Measurements from ENCODE around the gene FUCA1. TPM values are rescaled to one million over a fixed set of nuclear protein-coding genes. Genes with fewer than 3 reads are reported as not detected.

The FUCA1 gene
- total RNA-seq, 4 donors from 2014 or later: 30.4 to 231 (median 92.9) TPM

DNA sequence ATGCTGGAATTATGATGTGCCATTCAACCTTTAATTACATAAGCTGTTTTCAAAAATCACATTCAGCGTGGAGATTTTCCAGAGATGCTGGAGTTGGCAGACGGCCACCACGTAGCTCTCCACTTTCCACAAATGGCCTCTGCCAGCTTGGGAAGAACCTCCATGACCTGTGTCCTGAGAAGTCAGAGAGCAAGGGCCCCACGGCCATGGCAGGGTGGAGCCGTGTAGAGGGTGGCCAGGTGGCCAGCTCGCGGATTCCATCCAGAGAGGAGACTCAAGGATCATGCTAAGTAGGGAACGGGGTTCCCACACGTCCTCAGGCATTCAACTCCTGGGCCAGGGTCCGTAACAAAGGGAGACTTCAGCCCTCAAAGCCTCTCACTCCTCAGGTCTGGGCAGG, 66.2 kb downstream of the FUCA1 start:
- Histone ChIP-seq H3K4me3 (peak overlapping the region in 2 of 4 donors; percentile 84 to 86), H3K9me3 (no peaks in the 10 kb centered on the region), H3K36me3 (peaks cover 0 to under 1% (median 0%) of the 10 kb centered on the region in 4 donors), H3K4me1 (peaks cover 14 to 33% (median 25%) of the 10 kb centered on the region in 4 donors), H3K27me3 (no peaks in the 10 kb centered on the region), H3K27ac (peak overlapping the region in 3 of 4 donors; percentile 91 to 96 (median 94))
- 60 to 67% methylated on average over 1 to 10 of the region's 10 CpGs for WGBS, 2 donors (ENCODE audit: low coverage in 1 of 2)
- peak; percentile 11 for DNase-seq
- TF ChIP-seq POLR2AphosphoS5 (IDR thresholded peaks at IDR 0.05): no peak
- TF ChIP-seq, protein P1, sequence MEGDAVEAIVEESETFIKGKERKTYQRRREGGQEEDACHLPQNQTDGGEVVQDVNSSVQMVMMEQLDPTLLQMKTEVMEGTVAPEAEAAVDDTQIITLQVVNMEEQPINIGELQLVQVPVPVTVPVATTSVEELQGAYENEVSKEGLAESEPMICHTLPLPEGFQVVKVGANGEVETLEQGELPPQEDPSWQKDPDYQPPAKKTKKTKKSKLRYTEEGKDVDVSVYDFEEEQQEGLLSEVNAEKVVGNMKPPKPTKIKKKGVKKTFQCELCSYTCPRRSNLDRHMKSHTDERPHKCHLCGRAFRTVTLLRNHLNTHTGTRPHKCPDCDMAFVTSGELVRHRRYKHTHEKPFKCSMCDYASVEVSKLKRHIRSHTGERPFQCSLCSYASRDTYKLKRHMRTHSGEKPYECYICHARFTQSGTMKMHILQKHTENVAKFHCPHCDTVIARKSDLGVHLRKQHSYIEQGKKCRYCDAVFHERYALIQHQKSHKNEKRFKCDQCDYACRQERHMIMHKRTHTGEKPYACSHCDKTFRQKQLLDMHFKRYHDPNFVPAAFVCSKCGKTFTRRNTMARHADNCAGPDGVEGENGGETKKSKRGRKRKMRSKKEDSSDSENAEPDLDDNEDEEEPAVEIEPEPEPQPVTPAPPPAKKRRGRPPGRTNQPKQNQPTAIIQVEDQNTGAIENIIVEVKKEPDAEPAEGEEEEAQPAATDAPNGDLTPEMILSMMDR (IDR thresholded peaks at IDR 0.05): no peak
- TF ChIP-seq EP300 (IDR thresholded peaks at IDR 0.05; ENCODE audit: low read depth): no peak
- no peak for TF ChIP-seq POLR2A (IDR thresholded peaks at IDR 0.05)
- intact Hi-C loops (cut with DNase I; ENCODE audit: low total_unique reads): loop anchor here (10.0 kb wide), 1 partner anchor 63 kb away; the partner anchor contains the start of gene FUCA1
- in situ Hi-C loops (cut with MboI; ENCODE audit: low pct_ligation_motif_present in 1 of 4, low pct_unique_long_range_greater_than_20kb in 1 of 4, low sequenced_read_pairs in 3 of 4): loop anchor here in 2 of 4 donors (10.0 to 25.0 kb wide), 2 partner anchors 63 to 110 kb away; partner anchors contain the start of genes CNR2 (in 1 of the 2) and FUCA1 (in 1 of the 2)

DNA sequence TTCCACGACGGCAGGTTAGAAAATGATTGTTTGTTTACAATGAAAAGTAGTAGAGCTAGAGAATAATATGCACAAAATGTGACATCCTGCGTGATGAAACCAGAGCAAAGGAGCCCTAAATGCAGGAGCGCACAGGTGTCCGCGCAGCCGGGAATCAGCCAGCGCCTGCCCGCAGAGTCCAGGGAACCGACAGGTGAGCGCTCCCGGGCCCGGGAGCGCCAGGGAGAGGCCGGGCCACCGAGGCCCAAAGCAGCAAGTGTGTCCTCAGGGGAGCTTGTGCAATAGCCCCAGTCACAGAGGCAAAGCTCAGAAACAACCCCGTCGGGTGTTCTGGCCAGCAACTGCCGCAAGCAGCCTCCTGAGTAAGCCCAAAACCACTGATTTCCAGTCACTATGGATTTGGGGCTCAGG, 66.7 kb downstream of the FUCA1 start:
- H3K4me3 ChIP-seq: peak overlapping the region; percentile 64 to 87 (median 85)
- DNase-seq: peak; percentile 27
- H3K36me3 ChIP-seq: no peaks in the 10 kb centered on the region
- peaks cover 14 to 36% (median 27%) of the 10 kb centered on the region in 4 donors for H3K4me1 ChIP-seq
- 20 to 24% methylated on average over 13 to 19 of the region's 19 CpGs for WGBS, 2 donors (ENCODE audit: low coverage in 1 of 2)
- no peaks in the 10 kb centered on the region for H3K27me3 ChIP-seq
- in situ Hi-C loops (cut with MboI; ENCODE audit: low pct_ligation_motif_present in 1 of 4, low pct_unique_long_range_greater_than_20kb in 1 of 4, low sequenced_read_pairs in 3 of 4): loop anchor here in 2 of 4 donors (10.0 to 25.0 kb wide), 2 partner anchors 63 to 111 kb away; partner anchors contain the start of genes CNR2 (in 1 of the 2) and FUCA1 (in 1 of the 2)
- TF ChIP-seq, protein P1 (IDR thresholded peaks at IDR 0.05): no peak
- TF ChIP-seq POLR2A (IDR thresholded peaks at IDR 0.05) (no peak), POLR2AphosphoS5 (IDR thresholded peaks at IDR 0.05) (no peak), EP300 (IDR thresholded peaks at IDR 0.05; ENCODE audit: low read depth) (no peak)
- H3K27ac ChIP-seq: peak overlapping the region; percentile 91 to 96 (median 94)
- no peaks in the 10 kb centered on the region for H3K9me3 ChIP-seq
- intact Hi-C loops (cut with DNase I; ENCODE audit: low total_unique reads): loop anchor here (10.0 kb wide), 1 partner anchor 63 kb away; the partner anchor contains the start of gene FUCA1

DNA sequence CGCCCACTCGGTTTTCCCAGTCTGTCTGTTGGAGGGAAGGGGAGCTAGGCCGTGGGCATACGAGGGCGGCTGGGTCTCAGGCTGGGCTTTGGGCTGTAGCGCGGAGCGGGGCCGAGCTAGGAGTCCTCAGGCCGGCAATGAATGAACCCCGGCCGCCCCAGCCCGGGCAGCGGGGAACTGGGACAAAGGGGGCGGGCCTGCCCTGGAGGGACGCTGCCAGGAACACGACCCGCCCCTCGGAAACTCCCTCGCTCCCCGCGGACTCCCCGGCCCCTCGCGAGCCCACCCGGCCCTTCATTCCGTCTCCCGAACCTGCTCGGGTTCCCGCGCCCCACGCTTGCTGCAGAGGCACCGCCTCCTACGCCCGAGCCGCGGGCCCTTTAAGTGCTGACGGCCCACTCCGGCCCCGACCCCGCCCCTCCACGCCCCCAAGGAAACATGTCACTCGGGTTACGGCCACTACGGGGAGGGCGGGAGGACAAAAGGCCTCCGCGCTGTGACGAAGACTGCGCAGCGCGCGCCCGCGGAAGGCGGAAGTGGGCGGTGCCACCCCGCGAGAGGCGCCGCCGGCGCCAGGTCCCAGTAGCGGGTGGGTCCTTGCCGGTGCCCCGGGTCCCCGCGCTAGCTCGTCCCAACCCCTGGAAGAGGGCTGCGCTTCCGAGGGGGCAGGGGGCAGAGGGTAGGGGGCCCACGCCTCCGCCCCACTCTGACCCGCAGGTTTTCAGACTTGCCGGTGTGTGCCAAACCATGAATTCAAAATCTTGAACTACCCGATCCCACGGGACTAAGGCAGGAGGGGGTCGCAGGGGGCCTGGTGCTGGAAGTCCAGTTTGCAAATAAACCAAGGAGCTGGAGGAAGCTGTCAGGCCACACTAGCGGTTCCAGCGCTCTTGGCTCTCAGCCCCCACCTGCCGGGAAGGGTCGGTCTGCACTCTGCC, 67.4 kb downstream of the FUCA1 start, which contains the start of gene GALE:
Gene GALE, minus strand, starts transcription at position 355 of the 938 bp plus-strand sequence. CDS start 1,747 bp downstream, outside the sequence.
- 0% methylated on average over 25 of the region's 82 CpGs; no CpG with 5 or more reads in 1 of the 2 donors for WGBS, 2 donors (ENCODE audit: low coverage in 1 of 2)
- Histone ChIP-seq H3K27me3 (no peaks in the 10 kb centered on the region), H3K27ac (peak within 1 kb of the TSS; percentile 91 to 96 (median 94)), H3K36me3 (no peaks in the 10 kb centered on the region), H3K4me3 (peak within 1 kb of the TSS; percentile 64 to 87 (median 85)), H3K4me1 (peaks cover 14 to 40% (median 28%) of the 10 kb centered on the region in 4 donors), H3K9me3 (no peaks in the 10 kb centered on the region)
- TF ChIP-seq, protein P1 (IDR thresholded peaks at IDR 0.05): no peak
- TF ChIP-seq EP300 (IDR thresholded peaks at IDR 0.05; ENCODE audit: low read depth) (no peak), POLR2A (IDR thresholded peaks at IDR 0.05) (peak; percentile 88), POLR2AphosphoS5 (IDR thresholded peaks at IDR 0.05) (peak; percentile 86 to 93 (median 92))
- DNase-seq: peak; percentile 98
- intact Hi-C loops (cut with DNase I; ENCODE audit: low total_unique reads): loop anchor here (10.0 kb wide), 1 partner anchor 64 kb away; the partner anchor contains the start of gene FUCA1
- in situ Hi-C loops (cut with MboI; ENCODE audit: low pct_ligation_motif_present in 1 of 4, low pct_unique_long_range_greater_than_20kb in 1 of 4, low sequenced_read_pairs in 3 of 4): loop anchor here in 2 of 4 donors (10.0 to 25.0 kb wide), 2 partner anchors 64 to 112 kb away; partner anchors contain the start of genes CNR2 (in 1 of the 2) and FUCA1 (in 1 of the 2)

All from transverse colon (tissue), 4 donors.